ENCODE measurements around the gene LAMC2. TPM values are rescaled to one million over a fixed set of nuclear protein-coding genes. Genes with fewer than 3 reads are reported as not detected.

Gene LAMC2
- polyA plus RNA-seq, 1 donor (not counting 4 experiments of a cell fraction or from before 2014, with no cell fraction given) = 1,627 TPM

DNA sequence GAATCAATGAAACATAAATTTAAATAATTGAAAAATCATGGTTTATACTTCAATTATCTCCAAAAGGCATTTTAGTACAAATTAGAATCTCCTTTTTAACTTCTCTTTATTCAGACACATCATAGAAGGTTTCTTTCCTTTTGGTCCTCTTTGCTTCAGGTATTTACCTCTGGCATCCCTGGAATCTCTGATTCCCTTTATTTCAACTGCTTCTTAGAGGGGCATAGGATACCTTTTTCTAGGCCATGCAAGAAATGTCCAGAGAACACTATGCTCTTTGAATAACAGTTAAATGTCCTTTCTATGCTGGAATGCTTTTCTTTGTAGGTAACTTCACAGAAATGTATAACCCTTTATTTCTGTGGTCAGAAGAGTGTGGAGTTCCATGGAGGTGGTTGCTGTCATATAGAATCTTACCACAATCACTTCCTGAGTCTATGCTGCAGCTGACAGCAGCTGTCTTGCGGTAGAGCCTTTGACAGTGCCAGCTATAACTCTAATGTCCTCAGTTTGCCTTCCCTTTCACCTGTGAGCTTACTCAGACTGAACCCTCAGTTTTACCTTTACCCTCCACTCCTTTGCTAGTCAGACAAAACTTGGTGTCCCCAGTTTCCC lies 8.6 kb downstream of the LAMC2 start:
- H2AFZ ChIP-seq (ENCODE audit: control insufficient read depth, low read length) = no peak overlapping the region
- peak overlapping the region; percentile 47 for H3K9ac ChIP-seq (ENCODE audit: control insufficient read depth, extremely low read depth, insufficient read depth, low read length)
- H3K9me3 ChIP-seq (ENCODE audit: control insufficient read depth, low read depth, low read length) = no peaks in the 10 kb centered on the region
- H3K79me2 ChIP-seq (ENCODE audit: control insufficient read depth, insufficient read depth, low read length) = peaks cover 96% of the 10 kb centered on the region
- peaks cover 5% of the 10 kb centered on the region for H3K9me1 ChIP-seq (ENCODE audit: control insufficient read depth, extremely low read depth, insufficient read depth, low read length)
- H4K20me1 ChIP-seq (ENCODE audit: control insufficient read depth, extremely low read depth, insufficient read depth, low read length) = peaks cover 31% of the 10 kb centered on the region
- DNase-seq (ENCODE audit: low read depth, low spot score) = no peak
- peaks cover 17 to 41% of the 10 kb centered on the region in 2 experiments for H3K36me3 ChIP-seq (ENCODE audit: control insufficient read depth in 2 of 2, extremely low read depth in 1 of 2, insufficient read depth in 2 of 2, low read length in 2 of 2)
- H3K27ac ChIP-seq (ENCODE audit: control insufficient read depth, insufficient read depth, low read length) = peak overlapping the region; percentile 75
- no peak for TF ChIP-seq EZH2 (IDR thresholded peaks at IDR 0.05; ENCODE audit: low read length)
- TF ChIP-seq, protein P1, sequence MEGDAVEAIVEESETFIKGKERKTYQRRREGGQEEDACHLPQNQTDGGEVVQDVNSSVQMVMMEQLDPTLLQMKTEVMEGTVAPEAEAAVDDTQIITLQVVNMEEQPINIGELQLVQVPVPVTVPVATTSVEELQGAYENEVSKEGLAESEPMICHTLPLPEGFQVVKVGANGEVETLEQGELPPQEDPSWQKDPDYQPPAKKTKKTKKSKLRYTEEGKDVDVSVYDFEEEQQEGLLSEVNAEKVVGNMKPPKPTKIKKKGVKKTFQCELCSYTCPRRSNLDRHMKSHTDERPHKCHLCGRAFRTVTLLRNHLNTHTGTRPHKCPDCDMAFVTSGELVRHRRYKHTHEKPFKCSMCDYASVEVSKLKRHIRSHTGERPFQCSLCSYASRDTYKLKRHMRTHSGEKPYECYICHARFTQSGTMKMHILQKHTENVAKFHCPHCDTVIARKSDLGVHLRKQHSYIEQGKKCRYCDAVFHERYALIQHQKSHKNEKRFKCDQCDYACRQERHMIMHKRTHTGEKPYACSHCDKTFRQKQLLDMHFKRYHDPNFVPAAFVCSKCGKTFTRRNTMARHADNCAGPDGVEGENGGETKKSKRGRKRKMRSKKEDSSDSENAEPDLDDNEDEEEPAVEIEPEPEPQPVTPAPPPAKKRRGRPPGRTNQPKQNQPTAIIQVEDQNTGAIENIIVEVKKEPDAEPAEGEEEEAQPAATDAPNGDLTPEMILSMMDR (optimal IDR thresholded peaks at IDR 0.05 in 1 of 3, IDR thresholded peaks at IDR 0.05 in 1 of 3, conservative IDR thresholded peaks at IDR 0.05 in 1 of 3; ENCODE audit: extremely low read depth in 1 of 3, insufficient read depth in 2 of 3, low read length in 3 of 3) = no peak
- peak overlapping the region; percentile 49 for H3K4me2 ChIP-seq (ENCODE audit: control insufficient read depth, extremely low read depth, insufficient read depth, low read depth, low read length)
- FAIRE-seq = no peak
- no peaks in the 10 kb centered on the region for H3K27me3 ChIP-seq (ENCODE audit: control insufficient read depth, extremely low read depth, insufficient read depth, low read length)
- dilution Hi-C loops (cut with MboI; ENCODE audit: extremely low pct_ligation_motif_present, low sequenced_read_pairs) = no loop called here
- peak overlapping the region in 1 of 3 experiments; percentile 15 for H3K4me3 ChIP-seq (ENCODE audit: control insufficient read depth in 2 of 3, extremely low read depth in 1 of 3, insufficient read depth in 2 of 3, low read depth in 1 of 3, low read length in 3 of 3)
- peaks cover 85% of the 10 kb centered on the region for H3K4me1 ChIP-seq (ENCODE audit: control insufficient read depth, extremely low read depth, insufficient read depth, low read length)

DNA sequence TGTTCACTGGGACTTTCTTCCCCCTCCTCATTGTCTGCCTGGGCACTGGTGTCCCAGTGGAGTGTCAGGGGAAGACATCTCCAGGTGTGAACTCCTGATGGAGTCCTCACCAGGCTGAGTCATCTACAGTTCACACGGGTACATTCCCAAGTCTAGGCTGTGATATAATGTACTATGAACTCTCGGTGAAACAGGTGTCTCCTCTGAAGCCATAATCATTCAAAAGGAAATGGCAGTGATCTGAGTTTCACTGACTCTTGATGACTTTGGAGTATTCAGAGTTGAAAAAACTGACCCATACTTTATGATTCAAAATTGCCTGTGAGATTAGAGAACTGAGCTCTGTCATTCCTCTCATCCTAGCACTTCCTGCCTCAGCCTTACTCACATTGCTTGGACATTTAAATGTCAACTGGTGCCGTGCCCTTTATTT lies 9.1 kb downstream of the LAMC2 start:
- Histone ChIP-seq H3K9me3 (ENCODE audit: control insufficient read depth, low read depth, low read length) (no peaks in the 10 kb centered on the region), H3K36me3 (ENCODE audit: control insufficient read depth in 2 of 2, extremely low read depth in 1 of 2, insufficient read depth in 2 of 2, low read length in 2 of 2) (peaks cover 15 to 42% of the 10 kb centered on the region in 2 experiments), H3K79me2 (ENCODE audit: control insufficient read depth, insufficient read depth, low read length) (peaks cover 95% of the 10 kb centered on the region), H3K9me1 (ENCODE audit: control insufficient read depth, extremely low read depth, insufficient read depth, low read length) (peaks cover 5% of the 10 kb centered on the region), H4K20me1 (ENCODE audit: control insufficient read depth, extremely low read depth, insufficient read depth, low read length) (peaks cover 31% of the 10 kb centered on the region), H3K4me1 (ENCODE audit: control insufficient read depth, extremely low read depth, insufficient read depth, low read length) (peaks cover 79% of the 10 kb centered on the region), H3K27ac (ENCODE audit: control insufficient read depth, insufficient read depth, low read length) (peak overlapping the region; percentile 75), H3K9ac (ENCODE audit: control insufficient read depth, extremely low read depth, insufficient read depth, low read length) (peak overlapping the region; percentile 47), H2AFZ (ENCODE audit: control insufficient read depth, low read length) (no peak overlapping the region), H3K4me2 (ENCODE audit: control insufficient read depth, extremely low read depth, insufficient read depth, low read depth, low read length) (peak overlapping the region; percentile 49), H3K4me3 (ENCODE audit: control insufficient read depth in 2 of 3, extremely low read depth in 1 of 3, insufficient read depth in 2 of 3, low read depth in 1 of 3, low read length in 3 of 3) (peak overlapping the region in 1 of 3 experiments; percentile 15), H3K27me3 (ENCODE audit: control insufficient read depth, extremely low read depth, insufficient read depth, low read length) (no peaks in the 10 kb centered on the region)
- TF ChIP-seq EZH2 (IDR thresholded peaks at IDR 0.05; ENCODE audit: low read length) = no peak
- TF ChIP-seq, protein P1 (optimal IDR thresholded peaks at IDR 0.05 in 1 of 3, IDR thresholded peaks at IDR 0.05 in 1 of 3, conservative IDR thresholded peaks at IDR 0.05 in 1 of 3; ENCODE audit: extremely low read depth in 1 of 3, insufficient read depth in 2 of 3, low read length in 3 of 3) = no peak
- FAIRE-seq (peak; percentile 83), DNase-seq (ENCODE audit: low read depth, low spot score) (peak; percentile 50)
- dilution Hi-C loops (cut with MboI; ENCODE audit: extremely low pct_ligation_motif_present, low sequenced_read_pairs) = no loop called here
